TTC549 (cell line): ENCODE results near the gene GNAZ.
"Not testable (repeated sequence)": the region's sequence is repeated elsewhere in the genome, so short reads cannot be mapped to it uniquely, and the experiment has no call there.

ENCODE experiments used
- FAIRE-seq: peaks from 2 replicates; lab custom pipeline; 2012; peaks lifted over from hg19 to GRCh38; lab: Jason Lieb, UNC

The GNAZ gene

GRCh38 chr22:23044570-23044969 lies 25.7 kb upstream of the GNAZ start:
- no peak for FAIRE-seq

GRCh38 chr22:23045461-23045860 lies 24.9 kb upstream of the GNAZ start:
- FAIRE-seq = no peak

- FAIRE-seq = no peak
These were observed 23.1 kb upstream of the GNAZ start for GRCh38 chr22:23047265-23047664.

GRCh38 chr22:23047742-23048141 lies 22.6 kb upstream of the GNAZ start:
- FAIRE-seq = no peak

- FAIRE-seq = not testable (repeated sequence)
These were observed 19.8 kb upstream of the GNAZ start for GRCh38 chr22:23050546-23050945.

GRCh38 chr22:23053051-23053707 lies 17.1 kb upstream of the GNAZ start:
- FAIRE-seq = no peak

- no peak for FAIRE-seq
These were observed 16.3 kb upstream of the GNAZ start for GRCh38 chr22:23053912-23054530.

- no peak for FAIRE-seq
These were observed 15.6 kb upstream of the GNAZ start for GRCh38 chr22:23054531-23055257.

- FAIRE-seq = no peak
These were observed 14.7 kb upstream of the GNAZ start for GRCh38 chr22:23055449-23056179.

- no peak for FAIRE-seq
These were observed 13.0 kb upstream of the GNAZ start for GRCh38 chr22:23057331-23057730.

GRCh38 chr22:23058063-23058462 lies 12.3 kb upstream of the GNAZ start:
- no peak for FAIRE-seq

- no peak for FAIRE-seq
These were observed 11.6 kb upstream of the GNAZ start for GRCh38 chr22:23058481-23059283.

- FAIRE-seq = no peak
These were observed 10.9 kb upstream of the GNAZ start for GRCh38 chr22:23059284-23059948.

- FAIRE-seq = no peak
These were observed 9.5 kb upstream of the GNAZ start for GRCh38 chr22:23060612-23061400.

GRCh38 chr22:23061471-23062280 lies 8.6 kb upstream of the GNAZ start:
- no peak for FAIRE-seq

GRCh38 chr22:23062616-23063538 lies 7.4 kb upstream of the GNAZ start:
- FAIRE-seq = no peak

- no peak for FAIRE-seq
These were observed 6.6 kb upstream of the GNAZ start for GRCh38 chr22:23063539-23064380.
